ENCODE results near the gene NDUFAF7. TPM values are rescaled to one million over a fixed set of nuclear protein-coding genes. Genes with fewer than 3 reads are reported as not detected.

Gene NDUFAF7
- total RNA-seq, 1 experiment from 2014 or later, result 21.9 TPM

DNA sequence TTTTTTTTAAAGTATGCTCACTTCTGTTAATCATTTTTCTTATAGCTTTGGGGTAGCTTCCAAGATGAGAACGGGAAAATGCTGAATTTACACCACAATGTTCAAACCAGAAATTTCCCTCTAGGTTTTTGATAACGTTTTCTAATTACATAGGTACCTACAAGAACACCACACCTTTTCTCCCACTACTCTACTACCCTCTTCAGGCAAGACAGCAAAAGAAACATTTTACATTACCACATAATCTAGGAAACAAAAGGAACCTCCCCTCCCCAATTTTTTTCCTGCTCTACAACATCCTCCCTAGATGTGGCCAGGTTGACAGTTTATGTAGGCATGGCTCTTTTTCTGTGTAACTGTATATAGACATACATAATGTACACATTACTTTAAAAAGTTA is 32.4 kb downstream of the NDUFAF7 start:
- no peaks in the 10 kb centered on the region for H3K79me2 ChIP-seq (ENCODE audit: low read depth)
- H2AFZ ChIP-seq, result no peak overlapping the region
- BruUV-seq (replicated peaks), result no TSS peak
- no peaks in the 10 kb centered on the region for H3K27me3 ChIP-seq (ENCODE audit: insufficient read depth, low read depth)
- H3K4me2 ChIP-seq, result no peak overlapping the region
- no peaks in the 10 kb centered on the region for H3K4me1 ChIP-seq (replicated peaks; ENCODE audit: insufficient read depth)
- TF ChIP-seq EZH2 (IDR thresholded peaks at IDR 0.05; ENCODE audit: low read depth), result no peak
- TF ChIP-seq, protein P1, sequence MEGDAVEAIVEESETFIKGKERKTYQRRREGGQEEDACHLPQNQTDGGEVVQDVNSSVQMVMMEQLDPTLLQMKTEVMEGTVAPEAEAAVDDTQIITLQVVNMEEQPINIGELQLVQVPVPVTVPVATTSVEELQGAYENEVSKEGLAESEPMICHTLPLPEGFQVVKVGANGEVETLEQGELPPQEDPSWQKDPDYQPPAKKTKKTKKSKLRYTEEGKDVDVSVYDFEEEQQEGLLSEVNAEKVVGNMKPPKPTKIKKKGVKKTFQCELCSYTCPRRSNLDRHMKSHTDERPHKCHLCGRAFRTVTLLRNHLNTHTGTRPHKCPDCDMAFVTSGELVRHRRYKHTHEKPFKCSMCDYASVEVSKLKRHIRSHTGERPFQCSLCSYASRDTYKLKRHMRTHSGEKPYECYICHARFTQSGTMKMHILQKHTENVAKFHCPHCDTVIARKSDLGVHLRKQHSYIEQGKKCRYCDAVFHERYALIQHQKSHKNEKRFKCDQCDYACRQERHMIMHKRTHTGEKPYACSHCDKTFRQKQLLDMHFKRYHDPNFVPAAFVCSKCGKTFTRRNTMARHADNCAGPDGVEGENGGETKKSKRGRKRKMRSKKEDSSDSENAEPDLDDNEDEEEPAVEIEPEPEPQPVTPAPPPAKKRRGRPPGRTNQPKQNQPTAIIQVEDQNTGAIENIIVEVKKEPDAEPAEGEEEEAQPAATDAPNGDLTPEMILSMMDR (conservative IDR thresholded peaks at IDR 0.05), result no peak
- CTCF ChIA-PET, result no interaction called here
- POLR2A ChIA-PET (ENCODE audit: unreplicated experiment), result no interaction called here
- H3F3A ChIP-seq (ENCODE audit: insufficient read depth, low read depth), result 0 out of 2 replicates have a peak, but pooled peaks cover 7% of the 10 kb centered on the region
- intact Hi-C loops (cut with micrococcal nuclease; ENCODE audit: unreplicated experiment), result no loop called here
- no peak for DNase-seq
- no peaks in the 10 kb centered on the region for H3K9me2 ChIP-seq (ENCODE audit: insufficient read depth)
- no peak overlapping the region for H3K27ac ChIP-seq
- H3K36me3 ChIP-seq (ENCODE audit: low read depth), result 0 out of 2 replicates have a peak, but pooled peaks cover 3% of the 10 kb centered on the region
- H4K20me1 ChIP-seq (ENCODE audit: insufficient read depth), result no peaks in the 10 kb centered on the region
- H3K4me3 ChIP-seq, result no peak overlapping the region
- no peaks in the 10 kb centered on the region for H3K9me3 ChIP-seq (ENCODE audit: insufficient read depth, low read depth)

DNA sequence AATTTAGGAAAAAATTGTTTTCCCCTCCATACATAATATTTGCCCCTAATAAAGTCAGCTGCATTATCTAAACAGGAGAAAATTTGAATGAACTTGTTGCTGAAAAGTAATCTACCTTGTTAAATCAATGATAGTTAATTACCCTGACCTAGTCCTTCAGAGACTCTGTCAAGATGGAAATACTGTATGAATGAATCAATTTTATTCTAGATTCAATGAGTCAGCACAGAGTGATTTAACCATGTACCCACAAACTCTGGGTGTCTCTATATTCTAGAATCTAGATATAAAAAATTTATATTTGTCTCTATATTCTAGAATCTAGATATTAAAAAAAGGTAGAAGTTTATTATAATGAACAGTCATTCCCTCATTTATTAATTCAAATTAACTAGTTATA is 36.2 kb downstream of the NDUFAF7 start:
- no peaks in the 10 kb centered on the region for H3K36me3 ChIP-seq (ENCODE audit: low read depth)

DNA sequence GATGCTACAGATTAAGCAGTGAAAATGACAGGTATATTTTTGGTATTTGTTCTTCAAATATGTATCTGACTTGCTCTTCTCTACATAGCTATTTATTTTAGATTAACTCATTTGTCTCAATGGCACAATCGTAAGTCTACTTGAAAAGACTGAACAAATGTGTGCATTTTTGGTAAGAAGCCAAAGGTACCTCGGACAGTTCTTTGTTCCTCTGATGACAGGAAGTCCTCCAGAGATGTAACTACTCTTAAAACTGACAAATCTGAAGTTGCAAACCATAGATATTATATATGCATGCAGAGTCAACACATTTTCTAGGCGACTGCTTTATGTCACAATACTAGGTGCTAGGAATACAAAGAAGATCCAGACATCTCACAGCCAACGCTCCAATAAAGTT is 36.7 kb downstream of the NDUFAF7 start:
- POLR2A ChIA-PET (ENCODE audit: unreplicated experiment), result no interaction called here
- Histone ChIP-seq H3K27ac (no peak overlapping the region), H3K9me3 (ENCODE audit: insufficient read depth, low read depth) (no peaks in the 10 kb centered on the region), H3K4me2 (no peak overlapping the region), H3K4me3 (no peak overlapping the region), H4K20me1 (ENCODE audit: insufficient read depth) (no peaks in the 10 kb centered on the region), H3K9me2 (ENCODE audit: insufficient read depth) (no peaks in the 10 kb centered on the region), H3K79me2 (ENCODE audit: low read depth) (no peaks in the 10 kb centered on the region), H3K27me3 (ENCODE audit: insufficient read depth, low read depth) (no peaks in the 10 kb centered on the region), H3K4me1 (replicated peaks; ENCODE audit: insufficient read depth) (no peaks in the 10 kb centered on the region), H3K36me3 (ENCODE audit: low read depth) (no peaks in the 10 kb centered on the region), H2AFZ (no peak overlapping the region), H3F3A (ENCODE audit: insufficient read depth, low read depth) (peaks cover 10% of the 10 kb centered on the region; the same call in 1 of the 2 replicates)
- TF ChIP-seq, protein P1 (conservative IDR thresholded peaks at IDR 0.05), result no peak
- no peak for DNase-seq
- intact Hi-C loops (cut with micrococcal nuclease; ENCODE audit: unreplicated experiment), result no loop called here
- no TSS peak for BruUV-seq (replicated peaks)
- CTCF ChIA-PET, result no interaction called here

More for the DNA sequence above, 36.2 kb downstream of the NDUFAF7 start:
- no peak for TF ChIP-seq EZH2 (IDR thresholded peaks at IDR 0.05; ENCODE audit: low read depth)
- TF ChIP-seq, protein P1 (conservative IDR thresholded peaks at IDR 0.05), result no peak
- Histone ChIP-seq H3K4me3 (no peak overlapping the region), H4K20me1 (ENCODE audit: insufficient read depth) (no peaks in the 10 kb centered on the region), H3K79me2 (ENCODE audit: low read depth) (no peaks in the 10 kb centered on the region), H3K27me3 (ENCODE audit: insufficient read depth, low read depth) (no peaks in the 10 kb centered on the region), H2AFZ (no peak overlapping the region), H3F3A (ENCODE audit: insufficient read depth, low read depth) (peaks cover 10% of the 10 kb centered on the region; the same call in 1 of the 2 replicates), H3K4me1 (replicated peaks; ENCODE audit: insufficient read depth) (no peaks in the 10 kb centered on the region), H3K4me2 (no peak overlapping the region), H3K9me3 (ENCODE audit: insufficient read depth, low read depth) (no peaks in the 10 kb centered on the region), H3K9me2 (ENCODE audit: insufficient read depth) (no peaks in the 10 kb centered on the region), H3K27ac (no peak overlapping the region; the same call in 1 of the 2 replicates)
- DNase-seq, result no peak
- no TSS peak for BruUV-seq (replicated peaks)
- POLR2A ChIA-PET (ENCODE audit: unreplicated experiment), result no interaction called here
- intact Hi-C loops (cut with micrococcal nuclease; ENCODE audit: unreplicated experiment), result no loop called here
- CTCF ChIA-PET, result interaction anchor here (0.6 kb wide), 1 partner anchor 42 kb away, joined by 12 read pairs; no protein-coding TSS in a partner anchor

Data from PC-9 (cell line).